Stomach (tissue), 9 donors: ENCODE data around the gene NTN3. TPM values are rescaled to one million over a fixed set of nuclear protein-coding genes. Genes with fewer than 3 reads are reported as not detected.

ENCODE experiments used
- DNase-seq, 2 donors: peaks; one replicate each; pipeline versions ENCODE4 v3.0.0 to v3.0.0-alpha.2; 2013 to 2019
- H3K27ac ChIP-seq, 5 donors: fragments of 200-600 bp in 4 of 5; sonication (generic) in 4 of 5; one replicate each; pipeline ENCODE4 v1.5.1; 2013 to 2019; ENCODE audit warnings: mild to moderate bottlenecking in 1 of 5, moderate library complexity in 1 of 5
- H3K27me3 ChIP-seq, 3 donors: fragments of 200-600 bp; sonication (generic); one replicate each; pipeline ENCODE4 v1.5.1; 2017 to 2019; ENCODE audit warnings: mixed run types in 1 of 3
- H3K36me3 ChIP-seq, 4 donors: fragments of 200-600 bp; sonication (generic); 1 replicate in 3 of 4; 2 replicates in 1 of 4; pipeline ENCODE4 v1.5.1; 2016 to 2019
- H3K4me1 ChIP-seq, 4 donors: fragments of 200-600 bp; sonication (generic); one replicate each; pipeline ENCODE4 v1.5.1; 2016 to 2019
- H3K4me3 ChIP-seq, 4 donors: fragments of 200-600 bp; sonication (generic) in 3 of 4; one replicate each; pipeline ENCODE4 v1.5.1; 2016 to 2019; ENCODE audit warnings: mild to moderate bottlenecking in 1 of 4
- H3K9me3 ChIP-seq, 4 donors: fragments of 200-600 bp; sonication (generic); one replicate each; pipeline ENCODE4 v1.5.1; 2016 to 2019
- CTCF ChIP-seq, 7 experiments: fragments of 450-650 bp in 4 of 7; fragments of 200-600 bp in 3 of 7; sonication (generic) in 3 of 7; IDR thresholded peaks; one replicate each; pipeline ENCODE4 v1.5.1; 2016 to 2019; ENCODE audit warnings: antibody characterized with exemption in 7 of 7, control low read depth in 2 of 7, mild to moderate bottlenecking in 1 of 7
- EP300 ChIP-seq: sonication (generic); formaldehyde crosslinking; IDR thresholded peaks from one replicate; pipeline ENCODE4 v1.6.1; 2017; ENCODE audit warnings: antibody characterized with exemption
- POLR2A ChIP-seq, 4 donors: fragments of 450-650 bp; IDR thresholded peaks; one replicate each; pipeline ENCODE4 v1.6.1; 2016; ENCODE audit warnings: antibody characterized with exemption in 4 of 4, control low read depth in 2 of 4, mild to moderate bottlenecking in 1 of 4, moderate library complexity in 1 of 4
- POLR2AphosphoS5 ChIP-seq, 3 donors: sonication (generic); formaldehyde crosslinking; IDR thresholded peaks; one replicate each; pipeline ENCODE4 v1.6.1; 2016; ENCODE audit warnings: antibody characterized with exemption in 3 of 3
- WGBS, 5 donors: extraction: QIAGEN DNeasy Blood & Tissue Kit in 3 of 5; methylation state at CpG; one replicate each; pipeline versions ENCODE4 v1.1.5 to v1.1.7; 2013 to 2018; 5-methylcytosine and 5-hydroxymethylcytosine counted together
- intact Hi-C: fragments of 100-400 bp; cut with DNase I; formaldehyde crosslinking; loops from one replicate; pipeline ENCODE4 v1.15.1; 2023; ENCODE audit warnings: low total_unique reads
- polyA plus RNA-seq, 3 donors: library from polyadenylated mRNA; stranded (reverse); fragments of 200-250 nt; gene quantifications; one replicate each; pipeline ENCODE4 v1.2.3, GENCODE V29; 2013
- total RNA-seq, 5 donors: library from RNA; depleted of rRNA; stranded (reverse); fragments of >200 nt; gene quantifications; one replicate each; pipeline versions ENCODE4 v1.1.0 to v1.2.3, GENCODE V29; 2014 to 2016
- donor health status: healthy with polysubstance abuse.
- donor health status: Bipolar disorder and iron deficiency.
- donor health status: healthy.

Gene NTN3
- total and polyA plus RNA-seq, 8 donors = 1.8 TPM; not detected in 7

DNA sequence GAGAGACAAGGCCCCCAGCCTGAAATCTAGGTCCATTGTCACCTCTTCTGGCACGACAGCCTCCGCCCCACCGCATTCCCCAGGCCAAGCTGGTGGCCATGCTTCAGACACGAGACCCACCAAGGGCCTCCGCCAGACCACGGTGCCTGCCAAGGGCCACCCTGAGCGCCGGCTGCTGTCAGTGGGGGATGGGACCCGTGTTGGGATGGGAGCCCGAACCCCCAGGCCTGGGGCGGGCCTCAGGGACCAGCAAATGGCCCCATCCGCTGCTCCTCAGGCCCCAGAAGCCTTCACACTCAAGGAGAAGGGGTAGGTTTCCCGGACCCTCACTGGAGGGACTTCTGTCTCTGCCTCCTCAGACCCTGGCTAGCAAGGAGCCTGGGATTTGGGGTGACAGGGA, 10.2 kb upstream of the NTN3 start:
- H3K4me3 ChIP-seq = no peak overlapping the region
- no peak overlapping the region for H3K27ac ChIP-seq
- no peak for TF ChIP-seq EP300
- no peak for TF ChIP-seq POLR2A (IDR thresholded peaks at IDR 0.05)
- no peak for TF ChIP-seq POLR2AphosphoS5 (IDR thresholded peaks at IDR 0.05)
- TF ChIP-seq CTCF (IDR thresholded peaks at IDR 0.05) = no peak
- H3K36me3 ChIP-seq = peaks cover 5 to 16% (median 11%) of the 10 kb centered on the region in 4 donors
- intact Hi-C loops = no loop called here
- no peaks in the 10 kb centered on the region for H3K9me3 ChIP-seq
- 83 to 91% (median 89%) methylated on average over 5 to 13 of the region's 13 CpGs for WGBS, 5 donors
- peaks cover 10 to 25% (median 19%) of the 10 kb centered on the region in 4 donors for H3K4me1 ChIP-seq
- no peaks in the 10 kb centered on the region for H3K27me3 ChIP-seq
- no peak for DNase-seq

DNA sequence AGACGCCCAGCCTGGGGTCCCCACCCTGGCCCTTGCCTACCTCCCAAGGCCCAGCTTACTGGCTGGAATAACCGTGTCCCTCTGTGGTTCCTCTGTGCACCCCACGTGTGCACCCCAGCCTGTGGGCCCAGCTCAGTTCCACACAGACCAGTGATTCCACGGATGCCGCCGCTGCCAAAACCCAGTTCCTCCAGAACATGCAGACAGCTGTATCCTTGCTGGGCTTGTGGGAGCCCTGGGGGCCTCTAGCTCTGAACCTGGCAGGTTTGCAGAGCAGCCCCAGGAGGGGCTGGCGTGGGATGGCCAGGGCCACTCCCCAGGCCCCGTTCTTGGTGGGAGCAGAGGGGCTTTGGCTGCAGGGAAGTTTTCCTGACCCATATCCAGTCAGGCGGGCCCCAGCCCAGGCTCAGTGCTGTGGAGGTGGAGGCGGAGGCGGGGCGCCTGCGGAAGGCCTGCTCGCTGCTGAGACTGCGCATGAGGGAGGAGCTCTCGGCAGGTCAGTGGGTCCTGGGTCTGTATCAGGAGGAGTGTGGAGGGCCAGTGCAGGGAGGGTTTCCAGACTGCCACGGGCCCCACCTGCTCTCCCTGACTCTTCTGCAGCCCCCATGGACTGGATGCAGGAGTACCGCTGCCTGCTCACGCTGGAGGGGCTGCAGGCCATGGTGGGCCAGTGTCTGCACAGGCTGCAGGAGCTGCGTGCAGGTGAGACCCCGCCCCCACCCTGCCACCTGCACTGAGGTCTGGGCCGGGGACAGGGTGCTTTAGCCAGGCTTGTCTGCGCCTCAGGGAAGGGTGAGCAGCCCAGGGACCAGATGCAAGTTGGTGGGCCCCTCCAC, 8.8 kb upstream of the NTN3 start:
- H3K27ac ChIP-seq = no peak overlapping the region
- H3K27me3 ChIP-seq = peaks cover 0 to 7% (median 0%) of the 10 kb centered on the region in 3 donors
- DNase-seq = no peak
- intact Hi-C loops = no loop called here
- peaks cover 0 to 3% (median 1%) of the 10 kb centered on the region in 4 donors for H3K36me3 ChIP-seq
- H3K4me3 ChIP-seq = no peak overlapping the region
- WGBS, 5 donors = 83 to 96% (median 93%) methylated on average over 11 to 23 of the region's 23 CpGs
- no peak for TF ChIP-seq POLR2A (IDR thresholded peaks at IDR 0.05)
- no peak for TF ChIP-seq EP300
- no peak for TF ChIP-seq POLR2AphosphoS5 (IDR thresholded peaks at IDR 0.05)
- no peak for TF ChIP-seq CTCF (IDR thresholded peaks at IDR 0.05)
- H3K4me1 ChIP-seq = peaks cover 10 to 28% (median 21%) of the 10 kb centered on the region in 4 donors
- H3K9me3 ChIP-seq = no peaks in the 10 kb centered on the region

- H3K4me1 ChIP-seq = peaks cover 25 to 38% (median 37%) of the 10 kb centered on the region in 4 donors
- no peaks in the 10 kb centered on the region for H3K36me3 ChIP-seq
- no peaks in the 10 kb centered on the region for H3K9me3 ChIP-seq
- WGBS, 5 donors = 81 to 87% (median 85%) methylated on average over 11 to 12 of the region's 12 CpGs
- DNase-seq = no peak
- TF ChIP-seq EP300 (no peak), POLR2AphosphoS5 (IDR thresholded peaks at IDR 0.05) (no peak)
- H3K4me3 ChIP-seq = no peak overlapping the region
- intact Hi-C loops = no loop called here
- H3K27me3 ChIP-seq = peaks cover 0 to 28% (median 20%) of the 10 kb centered on the region in 3 donors
- no peak overlapping the region for H3K27ac ChIP-seq
These were observed 6.8 kb upstream of the NTN3 start for GRCh38 chr16:2464333-2464732.

GRCh38 chr16:2465653-2466415, 5.3 kb upstream of the NTN3 start:
- Histone ChIP-seq H3K36me3 (no peaks in the 10 kb centered on the region), H3K4me1 (peaks cover 18 to 33% (median 27%) of the 10 kb centered on the region in 4 donors), H3K9me3 (no peaks in the 10 kb centered on the region), H3K27me3 (peaks cover 0 to 43% (median 35%) of the 10 kb centered on the region in 3 donors), H3K4me3 (no peak overlapping the region), H3K27ac (no peak overlapping the region)
- 85 to 91% (median 88%) methylated on average over 10 to 12 of the region's 12 CpGs for WGBS, 5 donors
- intact Hi-C loops = no loop called here
- no peak for TF ChIP-seq POLR2A (IDR thresholded peaks at IDR 0.05)
- TF ChIP-seq POLR2AphosphoS5 (IDR thresholded peaks at IDR 0.05) = no peak
- no peak for TF ChIP-seq CTCF (IDR thresholded peaks at IDR 0.05)
- TF ChIP-seq EP300 = no peak
- DNase-seq = no peak
